ENCODE measurements around the gene PTPRM.

The PTPRM gene

GRCh38 chr18:8065773-8066172 is 498.7 kb downstream of the PTPRM start:
- Histone ChIP-seq H3K4me1 (ENCODE audit: control insufficient read depth in 2 of 2, insufficient read depth in 2 of 2, low read length in 2 of 2) (no peaks in the 10 kb centered on the region), H3K27ac (ENCODE audit: low read depth in 2 of 2, low read length in 2 of 2) (no peak overlapping the region)

GRCh38 chr18:8069708-8070107 is 502.6 kb downstream of the PTPRM start:
- H3K4me3 ChIP-seq (ENCODE audit: low read length in 2 of 2) = no peak overlapping the region
- H3K36me3 ChIP-seq (ENCODE audit: control insufficient read depth in 2 of 2, insufficient read depth in 2 of 2, low read length in 2 of 2) = no peaks in the 10 kb centered on the region
- H3K4me1 ChIP-seq (ENCODE audit: control insufficient read depth in 2 of 2, insufficient read depth in 2 of 2, low read length in 2 of 2) = no peaks in the 10 kb centered on the region
- H3K9me3 ChIP-seq (ENCODE audit: control insufficient read depth in 2 of 2, low read length in 2 of 2) = no peaks in the 10 kb centered on the region
- no peak overlapping the region for H3K27ac ChIP-seq (ENCODE audit: low read depth in 2 of 2, low read length in 2 of 2)
- no peaks in the 10 kb centered on the region for H3K27me3 ChIP-seq (ENCODE audit: control insufficient read depth in 2 of 2, insufficient read depth in 2 of 2, low read length in 2 of 2)
- H3K9ac ChIP-seq (ENCODE audit: low read depth in 1 of 2, low read length in 2 of 2) = no peak overlapping the region

More at GRCh38 chr18:8065773-8066172, 498.7 kb downstream of the PTPRM start:
- Histone ChIP-seq H3K27me3 (ENCODE audit: control insufficient read depth in 2 of 2, insufficient read depth in 2 of 2, low read length in 2 of 2) (no peaks in the 10 kb centered on the region), H3K4me3 (ENCODE audit: low read length in 2 of 2) (no peak overlapping the region), H3K9ac (ENCODE audit: low read depth in 1 of 2, low read length in 2 of 2) (no peak overlapping the region), H3K9me3 (ENCODE audit: control insufficient read depth in 2 of 2, low read length in 2 of 2) (no peaks in the 10 kb centered on the region), H3K36me3 (ENCODE audit: control insufficient read depth in 2 of 2, insufficient read depth in 2 of 2, low read length in 2 of 2) (no peaks in the 10 kb centered on the region)

GRCh38 chr18:8073167-8073566 is 506.1 kb downstream of the PTPRM start:
- Histone ChIP-seq H3K27me3 (ENCODE audit: control insufficient read depth in 2 of 2, insufficient read depth in 2 of 2, low read length in 2 of 2) (no peaks in the 10 kb centered on the region), H3K4me3 (ENCODE audit: low read length in 2 of 2) (no peak overlapping the region), H3K9me3 (ENCODE audit: control insufficient read depth in 2 of 2, low read length in 2 of 2) (no peaks in the 10 kb centered on the region), H3K4me1 (ENCODE audit: control insufficient read depth in 2 of 2, insufficient read depth in 2 of 2, low read length in 2 of 2) (no peaks in the 10 kb centered on the region), H3K9ac (ENCODE audit: low read depth in 1 of 2, low read length in 2 of 2) (no peak overlapping the region), H3K36me3 (ENCODE audit: control insufficient read depth in 2 of 2, insufficient read depth in 2 of 2, low read length in 2 of 2) (no peaks in the 10 kb centered on the region), H3K27ac (ENCODE audit: low read depth in 2 of 2, low read length in 2 of 2) (no peak overlapping the region)

GRCh38 chr18:8080092-8080491 is 513.0 kb downstream of the PTPRM start:
- no peaks in the 10 kb centered on the region for H3K27me3 ChIP-seq (ENCODE audit: control insufficient read depth in 2 of 2, insufficient read depth in 2 of 2, low read length in 2 of 2)
- H3K4me3 ChIP-seq (ENCODE audit: low read length in 2 of 2) = no peak overlapping the region
- no peaks in the 10 kb centered on the region for H3K9me3 ChIP-seq (ENCODE audit: control insufficient read depth in 2 of 2, low read length in 2 of 2)
- no peaks in the 10 kb centered on the region for H3K4me1 ChIP-seq (ENCODE audit: control insufficient read depth in 2 of 2, insufficient read depth in 2 of 2, low read length in 2 of 2)
- H3K27ac ChIP-seq (ENCODE audit: low read depth in 2 of 2, low read length in 2 of 2) = no peak overlapping the region
- no peak overlapping the region for H3K9ac ChIP-seq (ENCODE audit: low read depth in 1 of 2, low read length in 2 of 2)
- H3K36me3 ChIP-seq (ENCODE audit: control insufficient read depth in 2 of 2, insufficient read depth in 2 of 2, low read length in 2 of 2) = no peaks in the 10 kb centered on the region

GRCh38 chr18:8081267-8081666 is 514.2 kb downstream of the PTPRM start:
- Histone ChIP-seq H3K27ac (ENCODE audit: low read depth in 2 of 2, low read length in 2 of 2) (no peak overlapping the region), H3K9ac (ENCODE audit: low read depth in 1 of 2, low read length in 2 of 2) (no peak overlapping the region)

GRCh38 chr18:8081872-8082553 is 514.9 kb downstream of the PTPRM start:
- Histone ChIP-seq H3K27me3 (ENCODE audit: control insufficient read depth in 2 of 2, insufficient read depth in 2 of 2, low read length in 2 of 2) (no peaks in the 10 kb centered on the region), H3K9me3 (ENCODE audit: control insufficient read depth in 2 of 2, low read length in 2 of 2) (no peaks in the 10 kb centered on the region), H3K4me1 (ENCODE audit: control insufficient read depth in 2 of 2, insufficient read depth in 2 of 2, low read length in 2 of 2) (no peaks in the 10 kb centered on the region), H3K4me3 (ENCODE audit: low read length in 2 of 2) (no peak overlapping the region), H3K27ac (ENCODE audit: low read depth in 2 of 2, low read length in 2 of 2) (no peak overlapping the region), H3K36me3 (ENCODE audit: control insufficient read depth in 2 of 2, insufficient read depth in 2 of 2, low read length in 2 of 2) (no peaks in the 10 kb centered on the region), H3K9ac (ENCODE audit: low read depth in 1 of 2, low read length in 2 of 2) (no peak overlapping the region)

More at GRCh38 chr18:8081267-8081666, 514.2 kb downstream of the PTPRM start:
- no peaks in the 10 kb centered on the region for H3K27me3 ChIP-seq (ENCODE audit: control insufficient read depth in 2 of 2, insufficient read depth in 2 of 2, low read length in 2 of 2)
- H3K4me3 ChIP-seq (ENCODE audit: low read length in 2 of 2) = no peak overlapping the region
- H3K4me1 ChIP-seq (ENCODE audit: control insufficient read depth in 2 of 2, insufficient read depth in 2 of 2, low read length in 2 of 2) = no peaks in the 10 kb centered on the region
- no peaks in the 10 kb centered on the region for H3K36me3 ChIP-seq (ENCODE audit: control insufficient read depth in 2 of 2, insufficient read depth in 2 of 2, low read length in 2 of 2)
- H3K9me3 ChIP-seq (ENCODE audit: control insufficient read depth in 2 of 2, low read length in 2 of 2) = no peaks in the 10 kb centered on the region

- H3K9ac ChIP-seq (ENCODE audit: low read depth in 1 of 2, low read length in 2 of 2) = no peak overlapping the region
- H3K4me1 ChIP-seq (ENCODE audit: control insufficient read depth in 2 of 2, insufficient read depth in 2 of 2, low read length in 2 of 2) = no peaks in the 10 kb centered on the region
- no peak overlapping the region for H3K27ac ChIP-seq (ENCODE audit: low read depth in 2 of 2, low read length in 2 of 2)
- no peaks in the 10 kb centered on the region for H3K36me3 ChIP-seq (ENCODE audit: control insufficient read depth in 2 of 2, insufficient read depth in 2 of 2, low read length in 2 of 2)
- H3K4me3 ChIP-seq (ENCODE audit: low read length in 2 of 2) = no peak overlapping the region
- H3K9me3 ChIP-seq (ENCODE audit: control insufficient read depth in 2 of 2, low read length in 2 of 2) = no peaks in the 10 kb centered on the region
- H3K27me3 ChIP-seq (ENCODE audit: control insufficient read depth in 2 of 2, insufficient read depth in 2 of 2, low read length in 2 of 2) = no peaks in the 10 kb centered on the region
These were observed 517.0 kb downstream of the PTPRM start for GRCh38 chr18:8084160-8084559.

- Histone ChIP-seq H3K9ac (ENCODE audit: low read depth in 1 of 2, low read length in 2 of 2) (no peak overlapping the region), H3K4me1 (ENCODE audit: control insufficient read depth in 2 of 2, insufficient read depth in 2 of 2, low read length in 2 of 2) (no peaks in the 10 kb centered on the region), H3K27me3 (ENCODE audit: control insufficient read depth in 2 of 2, insufficient read depth in 2 of 2, low read length in 2 of 2) (no peaks in the 10 kb centered on the region), H3K27ac (ENCODE audit: low read depth in 2 of 2, low read length in 2 of 2) (no peak overlapping the region), H3K9me3 (ENCODE audit: control insufficient read depth in 2 of 2, low read length in 2 of 2) (no peaks in the 10 kb centered on the region), H3K36me3 (ENCODE audit: control insufficient read depth in 2 of 2, insufficient read depth in 2 of 2, low read length in 2 of 2) (no peaks in the 10 kb centered on the region), H3K4me3 (ENCODE audit: low read length in 2 of 2) (no peak overlapping the region)
These were observed 521.5 kb downstream of the PTPRM start for GRCh38 chr18:8088626-8089025.

GRCh38 chr18:8091035-8091434 is 523.9 kb downstream of the PTPRM start:
- Histone ChIP-seq H3K4me3 (ENCODE audit: low read length in 2 of 2) (no peak overlapping the region), H3K4me1 (ENCODE audit: control insufficient read depth in 2 of 2, insufficient read depth in 2 of 2, low read length in 2 of 2) (no peaks in the 10 kb centered on the region), H3K27ac (ENCODE audit: low read depth in 2 of 2, low read length in 2 of 2) (no peak overlapping the region), H3K9ac (ENCODE audit: low read depth in 1 of 2, low read length in 2 of 2) (no peak overlapping the region), H3K36me3 (ENCODE audit: control insufficient read depth in 2 of 2, insufficient read depth in 2 of 2, low read length in 2 of 2) (no peaks in the 10 kb centered on the region), H3K9me3 (ENCODE audit: control insufficient read depth in 2 of 2, low read length in 2 of 2) (no peaks in the 10 kb centered on the region), H3K27me3 (ENCODE audit: control insufficient read depth in 2 of 2, insufficient read depth in 2 of 2, low read length in 2 of 2) (no peaks in the 10 kb centered on the region)

GRCh38 chr18:8095947-8096570 is 528.9 kb downstream of the PTPRM start:
- Histone ChIP-seq H3K4me3 (ENCODE audit: low read length in 2 of 2) (no peak overlapping the region), H3K9me3 (ENCODE audit: control insufficient read depth in 2 of 2, low read length in 2 of 2) (no peaks in the 10 kb centered on the region), H3K4me1 (ENCODE audit: control insufficient read depth in 2 of 2, insufficient read depth in 2 of 2, low read length in 2 of 2) (no peaks in the 10 kb centered on the region), H3K27me3 (ENCODE audit: control insufficient read depth in 2 of 2, insufficient read depth in 2 of 2, low read length in 2 of 2) (no peaks in the 10 kb centered on the region), H3K27ac (ENCODE audit: low read depth in 2 of 2, low read length in 2 of 2) (no peak overlapping the region), H3K9ac (ENCODE audit: low read depth in 1 of 2, low read length in 2 of 2) (no peak overlapping the region), H3K36me3 (ENCODE audit: control insufficient read depth in 2 of 2, insufficient read depth in 2 of 2, low read length in 2 of 2) (no peaks in the 10 kb centered on the region)
